Medulla oblongata (tissue), 1 donor: ENCODE data around the gene GSK3B.

ENCODE experiments used
- DNase-seq: peaks from one replicate; pipeline ENCODE4 v3.0.0-alpha.2; 2015; ENCODE audit errors: extremely low spot score

The GSK3B gene

DNA sequence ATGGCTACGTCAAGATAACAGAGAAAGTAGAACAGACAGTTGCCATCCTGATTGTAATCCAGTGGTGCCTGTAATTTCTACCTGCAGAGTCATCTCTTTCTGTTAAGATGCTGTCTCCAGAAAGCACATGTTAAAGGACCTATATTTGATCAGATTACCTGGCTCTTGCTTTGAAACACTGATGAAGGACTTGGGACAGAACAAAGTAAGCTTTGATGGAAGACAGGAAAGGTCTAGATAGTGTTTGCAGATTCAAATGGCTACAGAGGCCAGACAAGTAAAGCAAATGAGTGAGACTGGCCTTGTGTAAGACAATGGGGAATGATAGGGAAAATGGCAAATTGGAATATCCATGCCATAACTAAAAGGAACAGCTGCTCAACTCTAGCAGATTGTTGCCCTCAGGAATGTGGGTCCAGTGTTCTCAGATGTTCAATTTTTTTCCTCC is 1.8 kb upstream of the GSK3B start:
- DNase-seq, result no peak

DNA sequence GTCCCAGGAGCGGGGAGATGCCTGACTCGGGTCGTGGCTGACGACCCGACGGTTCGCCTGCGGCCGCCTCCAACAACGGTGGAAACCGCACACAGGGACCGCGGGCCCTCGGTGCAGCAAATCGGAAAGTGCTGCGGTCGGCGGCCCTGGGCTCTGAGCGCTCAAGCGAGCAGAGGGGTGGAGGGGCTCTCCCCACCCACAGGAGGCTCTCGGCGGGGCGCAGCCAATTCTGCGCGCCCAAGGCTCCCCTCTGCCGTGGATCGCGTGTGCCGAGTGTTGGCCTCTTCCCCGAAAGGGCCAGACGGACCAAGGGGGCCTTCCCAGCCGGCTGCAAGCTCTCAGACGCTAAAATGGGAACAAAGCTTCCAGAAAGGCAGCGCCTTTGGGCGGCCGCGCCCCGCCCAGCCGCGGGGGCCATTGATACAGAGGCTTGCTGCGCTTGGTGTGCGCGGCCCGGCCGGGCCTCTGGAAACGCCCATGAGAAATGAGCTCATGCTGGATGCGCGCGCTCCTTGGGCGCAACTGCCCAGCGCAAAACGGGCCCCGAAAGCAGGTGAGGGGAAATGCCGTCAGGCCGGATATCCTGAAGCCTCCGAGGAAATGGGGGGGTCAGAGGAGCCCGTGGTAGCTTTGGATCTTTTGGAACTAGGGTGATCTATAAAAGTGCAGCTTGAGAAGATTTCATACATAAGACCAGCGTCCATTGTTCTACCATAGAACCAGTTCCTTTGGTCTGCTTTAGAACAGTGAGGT is 1.2 kb upstream of the GSK3B start:
- DNase-seq, result peak; percentile 84

DNA sequence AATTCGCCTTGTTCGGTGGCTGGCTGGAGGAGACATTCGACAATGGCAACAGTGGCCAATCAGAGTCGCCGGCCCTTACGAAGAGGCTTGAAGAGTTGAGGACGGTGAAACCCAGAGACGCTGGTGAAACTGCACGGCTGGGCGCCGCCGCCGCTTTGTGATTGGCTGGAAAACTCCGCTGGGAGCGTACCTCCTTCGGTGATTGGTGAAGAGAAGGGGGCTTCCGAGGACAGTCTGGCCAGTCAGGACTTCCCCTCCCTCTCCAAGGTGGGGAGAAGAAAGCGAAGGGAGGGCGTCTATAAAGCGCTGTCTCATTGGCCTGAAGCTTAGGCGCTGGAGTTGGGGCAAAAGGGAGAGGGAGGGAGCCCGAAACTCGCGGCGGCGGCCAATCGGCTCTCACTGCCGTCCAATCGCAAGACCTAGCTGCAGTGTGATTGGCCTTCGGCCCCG is 554 bp upstream of the GSK3B start:
- DNase-seq, result peak; percentile 100

DNA sequence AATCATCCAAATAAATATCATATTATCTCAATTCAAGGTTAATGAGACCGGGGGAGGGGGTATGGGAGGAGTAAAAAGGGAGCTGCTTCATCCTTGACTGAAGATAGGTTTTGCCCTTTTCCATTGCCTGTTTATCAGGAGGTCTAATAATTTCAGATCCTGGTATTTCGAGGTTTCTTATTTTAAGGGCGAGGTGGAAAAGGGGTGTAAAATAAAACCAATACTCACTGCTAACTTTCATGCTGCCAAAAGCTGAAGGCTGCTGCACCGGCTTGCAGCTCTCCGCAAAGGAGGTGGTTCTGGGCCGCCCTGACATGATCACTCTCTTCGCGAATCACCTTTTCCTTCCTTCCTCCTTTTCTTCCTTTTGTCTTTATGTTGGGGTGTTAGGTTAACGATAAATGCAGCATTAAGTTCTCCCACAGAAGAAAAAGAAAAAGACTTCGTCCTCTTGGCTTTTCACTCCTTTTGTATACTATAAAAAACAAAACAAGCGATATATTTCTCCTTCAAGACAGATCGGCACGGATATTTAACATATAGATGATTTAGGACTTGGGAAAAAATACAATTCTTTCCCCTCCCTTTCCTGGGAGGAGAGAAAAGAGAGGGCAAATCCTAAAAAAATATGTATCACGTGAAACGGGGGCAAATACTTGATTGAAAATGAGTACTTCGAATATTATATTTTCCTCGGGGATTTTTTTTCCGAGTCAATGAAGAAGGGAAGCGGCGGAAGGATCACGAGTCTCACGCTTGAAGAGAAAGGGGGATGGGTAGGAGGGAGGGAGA is 932 bp downstream of the GSK3B start:
- DNase-seq, result peak; percentile 84

DNA sequence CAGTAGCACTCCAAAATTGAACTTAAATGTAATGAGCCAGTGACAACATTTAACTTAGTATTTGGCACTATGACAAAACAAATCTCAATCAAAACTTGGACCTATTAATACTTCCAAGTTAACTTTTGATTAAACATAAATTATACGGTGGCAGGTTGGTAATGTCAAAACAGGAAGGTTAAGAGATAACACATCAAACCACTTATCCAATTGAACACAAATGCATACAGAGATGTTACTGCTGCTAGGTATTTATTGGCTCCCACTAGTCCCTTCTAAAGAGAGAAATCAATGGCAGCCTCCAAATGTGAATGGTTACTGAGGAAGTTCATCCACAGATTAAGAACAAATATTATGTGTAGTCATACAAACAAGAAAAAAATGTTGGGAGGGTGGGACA is 1.8 kb downstream of the GSK3B start:
- DNase-seq, result peak; percentile 25

DNA sequence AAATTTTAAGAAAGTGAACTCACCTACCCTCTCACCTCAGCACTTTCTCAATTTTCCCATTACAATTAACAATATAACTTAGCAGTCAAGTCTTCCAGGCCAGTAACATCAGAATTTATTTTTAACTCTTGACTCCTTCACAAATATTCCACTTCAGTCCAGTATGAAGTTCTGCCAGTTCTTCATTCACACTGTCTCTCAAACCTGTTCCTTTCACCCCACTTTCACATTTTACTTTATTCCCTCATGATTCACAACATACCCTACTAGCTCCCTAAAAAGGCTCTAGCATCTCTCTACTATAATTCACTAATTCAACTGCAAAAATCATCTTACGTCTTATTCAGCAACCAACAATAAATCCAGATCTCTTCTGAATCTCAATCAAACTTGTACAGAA is 3.8 kb downstream of the GSK3B start:
- no peak for DNase-seq

DNA sequence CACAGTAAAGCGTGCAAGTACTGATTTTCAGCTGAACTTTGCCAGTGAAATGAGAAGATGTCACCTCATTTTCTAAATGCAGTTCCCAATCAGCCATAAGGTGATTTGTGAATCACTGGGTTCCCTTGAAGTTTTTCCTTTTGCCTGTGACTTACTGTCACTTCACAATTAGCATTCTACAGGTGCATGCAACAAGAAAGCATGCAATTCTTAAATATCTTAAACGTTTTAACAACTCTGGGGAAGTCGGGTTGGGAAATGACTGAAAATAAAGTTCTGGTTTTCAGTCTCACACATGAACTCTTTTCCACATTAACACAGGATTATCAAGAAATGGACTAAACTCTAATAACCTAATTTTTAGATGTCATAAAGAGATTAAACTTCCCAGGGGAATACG is 5.2 kb downstream of the GSK3B start:
- no peak for DNase-seq

DNA sequence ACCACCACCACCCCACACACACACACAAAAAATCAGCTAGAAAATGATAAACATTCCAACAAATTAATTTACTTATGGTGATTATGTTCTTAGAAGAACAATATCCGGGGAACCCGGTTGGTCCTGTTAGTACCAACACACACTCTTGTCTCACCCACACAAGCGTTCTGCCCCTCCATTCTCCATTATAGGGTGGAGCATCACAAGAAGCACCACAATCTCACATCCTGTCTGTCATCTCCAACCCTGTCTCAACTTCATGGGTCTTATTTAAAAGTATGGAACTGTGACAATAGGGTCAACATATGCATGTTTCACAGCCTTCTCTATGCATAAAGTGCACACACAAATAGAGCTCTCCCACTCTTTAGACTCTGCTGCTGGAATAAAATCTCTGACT is 5.6 kb downstream of the GSK3B start:
- DNase-seq, result no peak

DNA sequence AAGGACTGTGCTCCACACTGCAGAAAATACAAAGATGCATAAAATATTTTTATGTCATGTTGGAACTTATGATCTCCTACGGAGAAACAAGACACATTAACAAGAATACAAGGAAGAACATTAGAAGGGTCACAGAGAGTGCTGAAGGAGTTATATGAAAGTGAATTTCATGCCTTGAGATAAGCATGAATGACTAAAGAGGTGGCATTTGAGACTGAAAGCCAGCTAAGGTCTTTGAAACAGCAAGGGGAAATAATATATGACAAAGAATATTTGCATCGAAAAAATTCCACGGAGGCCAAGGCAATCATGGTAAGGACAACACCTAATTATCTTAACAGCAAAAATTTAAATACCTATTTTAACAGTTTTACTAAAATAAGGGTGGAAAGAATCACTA is 12.5 kb downstream of the GSK3B start:
- DNase-seq, result no peak

DNA sequence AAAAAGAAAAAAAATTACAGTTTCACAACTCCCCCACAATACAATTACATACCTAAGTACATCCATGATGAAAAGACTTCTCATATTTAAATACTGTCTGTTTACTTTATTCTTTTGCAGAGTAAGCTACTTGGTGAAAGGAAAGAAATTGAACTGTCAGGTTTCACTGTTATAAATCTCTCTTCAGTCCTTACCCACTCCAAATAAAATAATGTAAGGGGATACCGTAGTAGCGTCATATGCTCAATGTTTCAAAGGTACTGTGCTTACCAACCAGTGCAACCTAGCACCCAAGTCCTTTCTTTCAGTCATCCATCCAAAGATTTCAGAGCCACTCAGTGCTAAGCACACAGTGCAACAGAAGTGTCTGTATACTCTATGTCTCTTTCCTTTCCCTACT is 13.4 kb downstream of the GSK3B start:
- no peak for DNase-seq

DNA sequence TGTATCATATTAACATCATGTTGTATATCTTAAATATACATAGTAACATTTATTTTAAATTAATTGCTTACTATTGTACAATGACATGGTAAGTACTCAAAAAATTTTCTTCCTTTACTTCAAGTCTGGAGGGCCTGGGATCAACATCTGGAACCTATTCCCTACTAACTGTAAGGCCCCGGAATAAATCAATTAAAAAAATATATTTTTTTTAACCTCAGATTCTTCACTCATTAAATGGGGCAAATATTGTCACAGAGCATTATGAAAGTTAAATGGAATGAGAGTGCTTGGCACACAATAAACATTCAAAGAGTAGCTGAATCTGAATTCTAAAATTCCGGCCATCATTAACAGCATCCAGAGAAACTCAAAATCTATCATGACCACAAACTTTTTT is 16.5 kb downstream of the GSK3B start:
- DNase-seq, result no peak

DNA sequence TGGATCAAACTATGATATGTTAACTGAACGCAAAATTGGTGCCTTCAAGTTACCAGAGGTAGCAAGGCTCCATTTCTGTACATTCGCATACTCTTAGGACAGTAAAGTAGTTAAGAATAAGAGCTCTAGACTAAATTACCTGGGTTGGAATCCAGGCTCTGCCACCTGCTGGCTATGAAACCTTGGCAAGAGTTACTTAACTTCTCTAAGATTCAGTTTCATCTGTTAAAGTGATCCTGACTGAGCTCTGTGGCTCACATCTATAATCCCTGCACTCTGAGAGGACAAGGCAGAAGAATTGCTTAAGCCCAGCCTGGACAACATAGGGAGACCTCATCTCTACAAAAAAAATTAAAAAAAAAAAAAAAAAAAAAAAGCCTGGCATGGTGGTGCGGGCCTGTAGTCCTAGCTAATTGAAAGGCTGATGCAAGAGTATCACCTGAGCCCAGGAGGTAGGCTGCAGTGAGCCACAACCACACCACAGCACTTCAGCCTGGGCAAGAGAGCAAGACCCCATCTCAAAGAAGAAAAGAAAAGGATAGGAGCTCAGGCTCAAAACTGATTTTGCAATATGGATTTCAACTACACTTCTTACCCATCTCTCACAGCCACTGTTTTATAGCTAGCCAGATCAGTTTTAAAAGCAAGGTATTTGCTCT is 21.3 kb downstream of the GSK3B start:
- DNase-seq, result no peak

DNA sequence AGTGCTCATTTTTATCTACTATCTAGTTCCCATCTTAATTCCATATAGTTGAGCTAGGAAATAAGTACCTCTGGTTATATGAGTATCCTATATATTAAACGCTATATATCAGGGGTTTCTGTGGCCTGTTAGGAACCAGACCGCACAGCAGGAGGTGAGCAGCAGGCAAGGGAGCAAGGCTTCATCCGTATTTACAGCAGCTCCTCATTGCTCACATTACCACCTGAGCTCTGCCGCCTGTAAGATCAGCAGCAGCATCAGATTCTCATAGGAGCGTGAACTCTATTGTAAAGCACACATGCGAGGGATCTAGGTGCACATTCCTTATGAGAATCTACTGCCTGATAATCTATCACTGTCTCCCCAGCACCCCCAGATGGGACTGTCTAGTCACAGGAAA is 23.0 kb downstream of the GSK3B start:
- DNase-seq, result no peak

DNA sequence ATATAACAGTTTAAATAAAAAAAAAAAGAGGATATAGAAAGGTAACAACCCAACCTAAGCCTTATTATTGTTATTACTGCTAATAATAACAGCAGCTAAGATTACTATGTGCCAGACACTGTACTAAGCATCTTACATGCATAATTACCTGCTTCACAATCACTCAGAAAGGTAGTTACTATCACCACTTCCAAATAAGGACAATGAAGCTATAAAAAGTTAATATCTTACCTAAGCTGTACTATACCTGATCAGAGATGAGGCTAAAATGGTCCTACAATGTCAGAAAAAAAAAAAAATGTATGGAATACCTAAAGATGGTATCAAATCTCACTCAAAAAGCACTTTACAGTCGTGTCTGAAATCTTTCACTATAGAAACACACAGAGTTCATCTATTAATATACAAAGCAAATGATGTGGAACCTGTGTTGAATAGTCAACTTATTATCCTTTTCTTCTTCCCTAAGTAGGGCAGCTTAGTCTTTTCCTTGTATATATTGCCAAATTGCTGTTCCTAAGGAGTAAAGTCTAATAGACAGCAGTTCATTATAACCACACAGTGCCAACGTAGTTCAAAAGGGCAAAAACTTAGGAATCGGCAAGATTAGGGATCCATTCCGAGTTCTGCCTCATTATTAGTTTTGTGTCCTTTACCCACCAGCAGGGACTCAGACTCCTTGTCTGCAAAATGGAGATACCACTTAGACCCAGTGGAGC is 23.8 kb downstream of the GSK3B start:
- no peak for DNase-seq

DNA sequence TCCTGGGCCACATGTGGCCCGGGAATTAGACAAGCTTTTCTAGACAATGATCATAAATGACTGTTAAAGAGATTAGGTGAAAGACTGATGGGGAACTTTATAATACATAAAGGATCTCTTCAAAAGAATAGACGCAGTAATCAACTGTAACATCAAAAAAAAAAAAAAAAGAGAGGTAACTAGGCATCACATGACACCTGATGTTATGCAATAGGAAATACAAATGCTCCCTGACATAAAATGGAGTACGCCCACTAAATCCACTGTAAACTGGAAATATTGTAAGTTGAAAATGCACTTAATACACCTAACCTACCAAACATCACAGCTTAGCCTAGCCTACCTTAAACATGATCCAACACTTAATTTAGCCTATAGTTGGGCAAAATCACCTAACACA is 27.2 kb downstream of the GSK3B start:
- DNase-seq, result no peak

DNA sequence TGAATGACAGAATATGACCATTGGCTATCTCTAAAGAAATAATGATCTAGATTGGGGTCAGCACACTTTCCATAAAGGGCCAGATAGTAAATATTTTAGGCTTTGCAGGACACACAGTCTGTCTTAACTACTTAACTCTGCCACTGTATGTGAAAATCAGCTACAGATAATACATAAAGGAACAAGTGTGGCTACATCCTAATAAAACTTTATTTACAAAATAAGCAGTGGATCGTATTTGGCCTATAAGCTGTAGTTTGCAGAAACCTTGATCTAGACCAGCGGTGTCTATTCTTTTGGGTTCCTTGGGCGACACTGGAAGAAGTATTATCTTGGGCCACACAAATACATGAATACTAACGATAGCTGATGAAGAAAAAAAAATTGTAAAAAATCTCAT is 27.6 kb downstream of the GSK3B start:
- DNase-seq, result no peak

DNA sequence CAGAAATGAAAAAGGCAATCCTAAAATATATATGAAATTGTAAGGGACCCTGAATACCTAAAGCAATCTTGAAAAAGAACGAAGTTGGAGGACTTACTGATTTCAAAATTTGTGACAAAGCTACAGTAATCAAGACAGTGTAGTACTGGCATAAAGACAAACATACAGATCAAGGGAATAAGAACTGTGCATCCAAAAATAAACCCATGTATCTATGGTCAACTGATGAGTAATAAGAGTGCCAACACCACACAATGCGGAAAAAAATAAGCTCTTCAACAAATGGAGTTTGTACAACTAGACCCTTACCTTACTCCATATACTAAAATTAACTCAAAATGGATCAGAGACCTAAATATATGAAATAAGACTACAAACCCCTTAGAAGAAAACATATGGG is 29.6 kb downstream of the GSK3B start:
- no peak for DNase-seq

DNA sequence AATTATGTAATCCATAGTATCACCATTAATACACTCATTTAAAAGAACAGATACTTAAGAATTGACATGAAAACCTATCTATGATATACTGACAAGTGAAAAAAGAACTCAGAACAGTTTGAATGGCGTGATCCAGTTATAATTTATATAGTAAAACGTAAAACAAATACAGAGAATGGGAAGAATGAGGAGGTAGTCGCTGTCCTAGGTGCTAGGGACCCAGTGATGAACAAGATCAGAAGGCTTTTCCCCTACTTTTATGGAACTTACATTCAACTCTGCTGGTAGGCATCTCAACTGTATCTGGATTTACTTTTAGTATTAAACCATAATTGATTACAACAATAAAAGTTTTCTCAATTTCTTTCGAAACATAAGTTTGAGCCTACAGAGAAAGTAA is 31.8 kb downstream of the GSK3B start:
- DNase-seq, result no peak

DNA sequence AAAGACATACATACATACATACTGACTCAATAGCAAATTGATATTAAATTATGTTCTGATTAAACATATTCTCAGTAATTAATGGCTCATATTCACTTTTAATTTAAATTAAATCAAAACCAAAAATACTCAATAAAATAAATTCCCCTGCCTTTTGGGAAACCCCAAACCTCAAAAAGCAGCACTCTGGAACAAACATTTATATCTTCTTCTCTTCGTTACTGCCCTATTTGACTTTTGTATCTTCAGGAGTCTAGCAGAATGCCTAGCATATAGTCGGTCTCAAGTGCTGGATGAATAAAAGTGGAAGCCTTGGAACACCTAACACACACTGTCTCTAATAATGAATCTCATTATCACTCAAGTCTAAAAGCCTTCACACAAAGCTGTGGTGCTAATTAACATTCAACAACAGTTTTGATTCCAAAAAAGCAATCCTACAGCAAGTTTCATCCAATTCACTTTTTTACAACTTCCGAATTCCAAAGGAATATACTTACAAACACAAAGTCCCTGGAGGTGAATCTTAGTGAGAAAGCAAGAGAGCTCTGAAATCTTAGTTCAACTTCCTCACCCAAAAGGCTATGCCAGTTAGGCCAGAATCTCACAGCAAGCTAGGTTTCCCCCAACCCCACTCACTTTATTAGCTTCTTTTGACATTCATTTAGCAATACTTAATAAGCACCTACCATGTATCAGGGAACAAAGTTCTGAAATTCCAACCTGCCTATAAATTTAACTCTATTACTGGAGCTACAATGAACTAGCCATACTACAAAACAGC is 35.0 kb downstream of the GSK3B start:
- DNase-seq, result peak; percentile 11

DNA sequence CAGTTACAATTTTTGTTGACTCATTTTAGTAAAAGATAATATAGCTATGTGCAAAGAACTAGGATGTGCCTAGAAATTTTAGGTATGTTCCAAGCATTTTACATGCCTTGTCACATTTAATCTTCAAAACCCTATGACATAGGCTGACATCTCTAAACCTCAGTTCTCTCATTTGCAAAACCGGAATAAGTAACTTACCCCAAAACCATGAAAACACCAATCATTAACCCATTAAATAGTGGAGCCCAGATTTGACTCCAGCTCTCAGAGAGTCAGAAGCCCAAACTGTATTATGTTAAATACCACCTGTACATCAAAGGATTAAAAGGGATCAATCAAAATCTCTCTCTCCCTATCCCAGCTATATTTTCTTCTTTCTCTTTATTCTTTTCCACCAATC is 36.6 kb downstream of the GSK3B start:
- no peak for DNase-seq

DNA sequence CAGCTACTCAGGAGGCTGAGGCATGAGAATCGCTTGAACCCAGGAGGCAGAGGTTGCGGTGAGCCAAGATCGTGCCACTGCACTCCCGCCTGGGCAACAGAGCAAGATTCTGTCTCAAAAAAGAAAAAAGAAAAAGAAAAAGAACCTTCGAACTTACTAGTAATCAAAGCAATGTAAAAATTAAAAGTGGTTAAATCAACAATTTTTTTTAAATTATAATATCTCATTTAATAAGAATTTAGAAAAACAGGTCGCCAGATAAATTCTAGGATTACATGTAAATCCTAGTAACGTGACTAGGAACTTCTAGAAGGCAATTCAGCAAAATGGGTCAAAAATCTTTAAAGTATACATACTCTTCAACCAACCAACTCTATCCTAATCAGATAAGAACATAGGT is 37.2 kb downstream of the GSK3B start:
- DNase-seq, result no peak
